Endothelial cell of umbilical vein (primary cell): ENCODE results near the gene AUTS2. TPM values are rescaled to one million over a fixed set of nuclear protein-coding genes. Genes with fewer than 3 reads are reported as not detected.

Source experiments
- BruUV-seq: library from RNA; stranded (reverse); fragments of 400-500 nt; replicated peaks from 2 replicates; lab custom pipeline; 2021; lab: Mats Ljungman, UMichigan
- CTCF ChIA-PET: fragments of 300-600, 350-600 bp; sonication (Branson Sonifier 250); formaldehyde crosslinking; loops from one replicate; lab custom pipeline; 2021; ENCODE audit warnings: antibody characterized with exemption, inconsistent platforms; lab: Charles Lee
- POLR2A ChIA-PET: fragments of 300-600, 350-600 bp; sonication (Branson Sonifier 250); formaldehyde crosslinking; loops from one replicate; lab custom pipeline; 2021; ENCODE audit warnings: antibody characterized with exemption, inconsistent platforms; lab: Charles Lee
- DNase-seq: peaks from one replicate; pipeline ENCODE4 v3.0.0-alpha.2; 2011; ENCODE audit warnings: low read depth, low spot score
- FAIRE-seq: peaks from 2 replicates; lab custom pipeline; 2011; peaks lifted over from hg19 to GRCh38; lab: Jason Lieb, UNC
- H2AFZ ChIP-seq: 2 replicates; pipeline ENCODE4 v1.6.0; 2012; ENCODE audit warnings: low read depth, low read length, control low read depth, inconsistent platforms
- H3K27ac ChIP-seq: 2 replicates; pipeline ENCODE4 v1.5.1; 2011; ENCODE audit warnings: low read depth, mild to moderate bottlenecking, control low read depth, low read length, moderate library complexity; ENCODE audit not compliant: insufficient read depth
- H3K27me3 ChIP-seq, 2 experiments: 2 replicates each; pipeline versions ENCODE4 v1.6.0 to v1.6.1; 2011; ENCODE audit warnings: low read length in 2 of 2, mixed read lengths in 1 of 2; ENCODE audit not compliant: control insufficient read depth in 2 of 2, insufficient read depth in 2 of 2
- H3K36me3 ChIP-seq, 2 experiments: 2 replicates in 1 of 2; 3 replicates in 1 of 2; pipeline ENCODE4 v1.5.1; 2011; ENCODE audit warnings: low read length in 2 of 2, mild to moderate bottlenecking in 1 of 2, moderate library complexity in 1 of 2; ENCODE audit not compliant: control insufficient read depth in 2 of 2, insufficient read depth in 2 of 2; ENCODE audit errors: extremely low read depth in 1 of 2
- H3K4me1 ChIP-seq: 3 replicates; pipeline ENCODE4 v1.5.1; 2011; ENCODE audit warnings: mild to moderate bottlenecking, low read length; ENCODE audit not compliant: control insufficient read depth, insufficient read depth; ENCODE audit errors: extremely low read depth
- H3K4me2 ChIP-seq: 2 replicates; pipeline ENCODE4 v1.6.1; 2011; ENCODE audit warnings: low read length, control low read depth, mixed read lengths; ENCODE audit not compliant: insufficient read depth
- H3K4me3 ChIP-seq, 3 experiments: fragments of 200-600 bp in 1 of 3; sonication (generic), shearing (Covaris generic) in 1 of 3; replicated peaks in 1 of 3; 2 replicates each; pipeline ENCODE4 v1.5.1; 2011 to 2016; ENCODE audit warnings: control low read depth in 3 of 3, low read length in 3 of 3, mild to moderate bottlenecking in 2 of 3, inconsistent platforms in 1 of 3, low read depth in 1 of 3, moderate library complexity in 1 of 3; ENCODE audit not compliant: insufficient read depth in 1 of 3
- H3K79me2 ChIP-seq: 2 replicates; pipeline ENCODE4 v1.6.0; 2012; ENCODE audit warnings: low read length, inconsistent platforms; ENCODE audit not compliant: control insufficient read depth, insufficient read depth
- H3K9ac ChIP-seq: replicated peaks from 2 replicates; pipeline ENCODE3; 2011; ENCODE audit warnings: low read length, control low read depth; ENCODE audit not compliant: insufficient read depth; ENCODE audit errors: extremely low read depth
- H3K9me1 ChIP-seq: replicated peaks from 3 replicates; pipeline ENCODE4 v1.6.0; 2011; ENCODE audit warnings: mild to moderate bottlenecking, low read length; ENCODE audit not compliant: control insufficient read depth, insufficient read depth; ENCODE audit errors: extremely low read depth
- H3K9me3 ChIP-seq: replicated peaks from 2 replicates; pipeline ENCODE4 v1.5.1; 2012; ENCODE audit warnings: low read length, inconsistent platforms; ENCODE audit not compliant: control insufficient read depth, insufficient read depth
- H4K20me1 ChIP-seq: replicated peaks from 2 replicates; pipeline ENCODE3; 2011; ENCODE audit warnings: mild to moderate bottlenecking, low read length; ENCODE audit not compliant: control insufficient read depth, insufficient read depth; ENCODE audit errors: extremely low read depth
- EZH2 ChIP-seq: IDR thresholded peaks from 2 replicates; pipeline ENCODE4 v1.6.1; 2012; ENCODE audit warnings: borderline replicate concordance, low read depth, mild to moderate bottlenecking, moderate library complexity, low read length, inconsistent platforms; ENCODE audit not compliant: severe bottlenecking
- FOS ChIP-seq: IDR thresholded peaks from 2 replicates; pipeline ENCODE4 v1.6.1; 2011; ENCODE audit warnings: mild to moderate bottlenecking, low read length, moderate library complexity, borderline replicate concordance; ENCODE audit not compliant: insufficient read depth
- GATA2 ChIP-seq: IDR thresholded peaks from 2 replicates; pipeline ENCODE4 v1.7.0; 2011; ENCODE audit warnings: low read depth, mild to moderate bottlenecking, moderate library complexity, mixed read lengths, low read length; ENCODE audit not compliant: insufficient read length, insufficient read depth
- JUN ChIP-seq: IDR thresholded peaks from 2 replicates; pipeline ENCODE4 v1.6.1; 2011; ENCODE audit warnings: borderline replicate concordance, low read depth; ENCODE audit not compliant: insufficient read length, insufficient read depth
- MYC ChIP-seq: IDR thresholded peaks from one replicate; pipeline ENCODE4 v1.6.1; 2011; ENCODE audit warnings: mild to moderate bottlenecking, low read depth, low read length
- POLR2A ChIP-seq: IDR thresholded peaks from 2 replicates; pipeline ENCODE4 v1.6.1; 2012; ENCODE audit warnings: low read depth, mild to moderate bottlenecking, control low read depth, low read length
- POLR2AphosphoS5 ChIP-seq: IDR thresholded peaks from 2 replicates; pipeline ENCODE4 v1.6.1; 2012; ENCODE audit warnings: low read depth, mild to moderate bottlenecking, control low read depth, low read length, moderate library complexity; ENCODE audit not compliant: insufficient read depth
- dilution Hi-C: fragments of 300-500 bp; cut with MboI; formaldehyde crosslinking; loops from one replicate; pipeline ENCODE4 v1.15.0; 2019; ENCODE audit warnings: low sequenced_read_pairs; ENCODE audit not compliant: extremely low pct_ligation_motif_present
- intact Hi-C: fragments of 100-400 bp; cut with micrococcal nuclease; formaldehyde crosslinking; loops from one replicate; pipeline ENCODE4 v1.10.0; 2022
- polyA plus RNA-seq, 4 experiments: library from polyadenylated mRNA; depleted of rRNA in 3 of 4; stranded (reverse) in 3 of 4; unstranded in 1 of 4; fragments of >200 nt; gene quantifications; 2 replicates each; pipeline versions ENCODE4 v1.2.1 to v1.2.3, GENCODE V29; 2011 to 2012; ENCODE audit warnings: missing spikeins in 1 of 4
- total RNA-seq: library from RNA; stranded (reverse); gene quantifications from 2 replicates; pipeline ENCODE4 v1.2.3, GENCODE V29; 2021
- TF ChIP-seq, protein P1 (sequence below): IDR thresholded peaks from 2 replicates; pipeline ENCODE4 v1.6.1; 2011; ENCODE audit not compliant: insufficient read depth, insufficient read length
- TF ChIP-seq, protein P2 (sequence below), 2 donors: IDR thresholded peaks; 1 replicate in 1 of 2; 2 replicates in 1 of 2; pipeline ENCODE4 v1.5.1; 2011; ENCODE audit warnings: low read length in 2 of 2, mild to moderate bottlenecking in 2 of 2, moderate library complexity in 2 of 2, control low read depth in 1 of 2, inconsistent platforms in 1 of 2, low read depth in 1 of 2; ENCODE audit not compliant: insufficient read depth in 1 of 2; ENCODE audit errors: extremely low read depth in 1 of 2

AUTS2 gene
- total and polyA plus RNA-seq, 2 donors (not counting 3 experiments of a cell fraction or from before 2014, with no cell fraction given), result 0.59 to 8.0 TPM

DNA sequence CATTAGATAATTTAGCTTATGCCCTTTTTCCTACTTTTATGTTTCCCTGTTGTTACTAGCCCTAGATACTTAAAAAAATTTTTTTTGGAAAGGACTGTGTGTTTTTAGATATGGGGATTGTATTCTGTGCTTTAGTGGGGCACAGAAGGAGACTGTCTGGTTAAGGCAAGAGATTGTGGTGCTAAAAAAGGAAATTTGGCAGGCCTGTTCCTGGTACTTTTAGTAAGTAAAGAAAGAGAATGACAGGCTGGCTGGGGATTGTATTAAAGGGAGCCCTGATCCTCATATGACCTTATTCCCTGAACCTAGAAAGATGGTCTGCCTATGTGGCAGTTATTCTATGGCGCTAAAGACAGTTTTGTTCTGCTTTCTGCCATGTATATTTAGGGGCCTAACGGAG, 74.8 kb downstream of the AUTS2 start:
- no peak for FAIRE-seq
- intact Hi-C loops, result no loop called here
- H3K4me3 ChIP-seq, result no peak overlapping the region

More for the DNA sequence above, 74.8 kb downstream of the AUTS2 start:
- H3K79me2 ChIP-seq, result no peaks in the 10 kb centered on the region
- H2AFZ ChIP-seq, result no peak overlapping the region
- no peaks in the 10 kb centered on the region for H3K9me3 ChIP-seq
- no peak for DNase-seq
- H3K27me3 ChIP-seq, result no peaks in the 10 kb centered on the region
- no peaks in the 10 kb centered on the region for H4K20me1 ChIP-seq
- ChIA-PET CTCF (interaction anchor here (0.6 kb wide), 1 partner anchor 75 kb away, joined by 3 read pairs; the partner anchor contains the start of gene AUTS2), POLR2A (no interaction called here)
- BruUV-seq, result no TSS peak
- TF ChIP-seq, protein P1, sequence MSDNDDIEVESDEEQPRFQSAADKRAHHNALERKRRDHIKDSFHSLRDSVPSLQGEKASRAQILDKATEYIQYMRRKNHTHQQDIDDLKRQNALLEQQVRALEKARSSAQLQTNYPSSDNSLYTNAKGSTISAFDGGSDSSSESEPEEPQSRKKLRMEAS, result no peak
- no peak for TF ChIP-seq FOS
- no peak for TF ChIP-seq POLR2A
- TF ChIP-seq POLR2AphosphoS5, result no peak
- no peak for TF ChIP-seq MYC
- TF ChIP-seq EZH2, result no peak
- TF ChIP-seq GATA2, result no peak
- TF ChIP-seq, protein P2, sequence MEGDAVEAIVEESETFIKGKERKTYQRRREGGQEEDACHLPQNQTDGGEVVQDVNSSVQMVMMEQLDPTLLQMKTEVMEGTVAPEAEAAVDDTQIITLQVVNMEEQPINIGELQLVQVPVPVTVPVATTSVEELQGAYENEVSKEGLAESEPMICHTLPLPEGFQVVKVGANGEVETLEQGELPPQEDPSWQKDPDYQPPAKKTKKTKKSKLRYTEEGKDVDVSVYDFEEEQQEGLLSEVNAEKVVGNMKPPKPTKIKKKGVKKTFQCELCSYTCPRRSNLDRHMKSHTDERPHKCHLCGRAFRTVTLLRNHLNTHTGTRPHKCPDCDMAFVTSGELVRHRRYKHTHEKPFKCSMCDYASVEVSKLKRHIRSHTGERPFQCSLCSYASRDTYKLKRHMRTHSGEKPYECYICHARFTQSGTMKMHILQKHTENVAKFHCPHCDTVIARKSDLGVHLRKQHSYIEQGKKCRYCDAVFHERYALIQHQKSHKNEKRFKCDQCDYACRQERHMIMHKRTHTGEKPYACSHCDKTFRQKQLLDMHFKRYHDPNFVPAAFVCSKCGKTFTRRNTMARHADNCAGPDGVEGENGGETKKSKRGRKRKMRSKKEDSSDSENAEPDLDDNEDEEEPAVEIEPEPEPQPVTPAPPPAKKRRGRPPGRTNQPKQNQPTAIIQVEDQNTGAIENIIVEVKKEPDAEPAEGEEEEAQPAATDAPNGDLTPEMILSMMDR (IDR thresholded peaks at IDR 0.05; ENCODE audit: extremely low read depth in 1 of 2, insufficient read depth in 1 of 2, low read depth in 1 of 2, low read length in 2 of 2), result no peak
- no peak for TF ChIP-seq JUN
- H3K4me1 ChIP-seq, result no peaks in the 10 kb centered on the region
- dilution Hi-C loops, result no loop called here
- no peaks in the 10 kb centered on the region for H3K36me3 ChIP-seq
- no peak overlapping the region for H3K4me2 ChIP-seq
- H3K9ac ChIP-seq, result no peak overlapping the region
- H3K9me1 ChIP-seq, result no peaks in the 10 kb centered on the region
- no peak overlapping the region for H3K27ac ChIP-seq
